Measurements from ENCODE around the gene CALM3. TPM values are rescaled to one million over a fixed set of nuclear protein-coding genes. Genes with fewer than 3 reads are reported as not detected.
"Not testable (repeated sequence)": the region's sequence is repeated elsewhere in the genome, so short reads cannot be mapped to it uniquely, and the experiment has no call there.

The CALM3 gene
- total RNA-seq, 1 experiment from 2014 or later = 103 TPM

DNA sequence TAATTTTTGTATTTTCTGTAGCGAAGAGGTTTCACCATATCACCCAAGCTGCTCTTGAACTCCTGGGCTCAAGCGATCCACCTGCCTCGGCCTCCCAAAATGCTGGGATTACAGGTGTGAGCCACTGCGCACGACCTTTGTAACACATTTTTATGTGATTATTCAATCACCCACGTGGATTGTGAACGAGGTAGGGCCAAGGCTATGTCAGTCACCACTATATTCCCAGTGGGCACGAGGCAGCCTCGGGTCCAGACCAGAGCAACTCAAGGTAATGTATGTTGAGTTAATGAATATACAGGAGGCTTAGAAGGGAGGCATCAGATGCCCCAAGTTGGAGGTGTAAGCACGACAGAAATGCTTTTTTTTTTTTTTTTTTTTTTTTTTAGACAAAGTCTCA is 14.8 kb downstream of the CALM3 start:
- DNase-seq (ENCODE audit: low spot score) = no peak

DNA sequence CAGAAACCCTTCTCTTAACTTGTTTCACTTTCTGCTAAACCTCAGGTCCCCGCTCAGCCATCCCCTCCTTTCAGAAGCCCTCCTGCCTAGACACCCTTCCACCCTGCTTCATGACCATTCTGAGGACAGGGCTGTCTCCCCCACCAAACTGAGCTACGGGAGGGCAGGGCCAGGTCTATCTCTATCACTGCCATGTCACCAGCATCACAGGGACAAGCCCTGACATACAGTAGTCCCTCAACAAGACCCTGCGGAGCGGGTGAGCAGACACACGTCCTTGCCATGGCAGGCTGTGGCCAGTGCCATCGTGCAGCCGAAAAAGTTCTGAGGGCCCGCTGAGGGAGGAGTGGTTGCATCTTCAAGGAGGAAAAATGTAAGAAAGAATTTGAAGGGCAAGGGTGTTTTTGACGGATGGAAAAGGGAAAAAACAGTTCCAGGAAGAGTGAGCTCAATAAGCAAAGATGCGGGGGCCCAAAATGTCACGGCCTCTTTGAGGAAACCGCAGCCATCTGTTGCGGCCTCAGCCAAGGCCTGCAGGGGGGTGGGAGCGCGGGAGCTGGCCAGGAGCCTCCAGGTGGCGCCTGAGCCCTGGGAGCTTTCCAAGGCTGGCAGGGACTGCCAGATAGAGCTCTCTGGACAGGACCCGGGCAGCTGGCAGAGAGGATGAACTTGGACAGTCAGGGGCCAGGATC is 15.6 kb downstream of the CALM3 start:
- DNase-seq (ENCODE audit: low spot score) = peak; percentile 49

DNA sequence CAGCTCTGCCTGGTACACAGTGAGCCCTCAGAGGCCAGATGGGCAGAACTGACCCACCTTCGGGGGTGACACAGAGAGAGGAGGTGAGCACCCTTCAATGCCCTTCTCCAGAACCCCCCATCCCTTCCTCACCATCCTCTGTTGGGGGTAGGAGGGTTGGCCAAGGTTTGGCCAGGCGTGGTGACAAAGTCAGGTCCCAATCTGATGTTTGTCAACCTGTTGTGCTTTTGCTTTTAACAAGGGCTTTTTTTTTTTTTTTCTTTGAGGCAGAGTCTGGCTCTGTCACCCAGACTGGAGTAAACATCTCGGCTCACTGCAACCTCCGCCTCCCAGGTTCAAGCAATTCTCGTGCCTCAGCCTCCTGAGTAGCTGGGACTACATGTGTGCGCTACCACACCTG is 16.5 kb downstream of the CALM3 start:
- DNase-seq (ENCODE audit: low spot score) = no peak

DNA sequence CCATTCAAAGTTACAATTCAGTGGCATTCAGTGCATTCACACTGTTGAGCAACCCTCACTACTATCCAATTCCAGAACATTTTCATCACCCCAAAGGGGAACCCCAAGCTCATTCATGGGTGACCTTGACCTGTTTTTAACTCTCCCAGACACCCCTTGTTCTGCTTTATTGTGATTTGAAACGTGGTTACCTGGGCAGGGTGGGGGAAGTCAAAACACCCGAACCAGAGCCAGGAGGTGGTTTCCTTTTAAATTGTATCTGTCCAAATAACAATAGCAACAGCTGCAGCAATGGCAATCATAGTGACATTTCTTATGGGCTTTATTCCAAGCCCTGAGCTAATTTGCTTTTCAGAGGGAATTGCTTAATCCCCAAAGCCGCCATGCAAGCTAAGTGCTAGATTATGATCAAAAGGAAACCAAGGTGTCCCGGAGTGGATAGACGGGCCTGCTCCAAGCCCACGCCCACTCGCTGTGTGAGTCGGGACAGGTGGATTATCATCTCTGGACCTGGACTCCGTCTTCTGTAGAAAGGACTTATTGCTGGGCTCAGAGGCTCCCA is 17.6 kb downstream of the CALM3 start:
- DNase-seq (ENCODE audit: low spot score) = no peak

DNA sequence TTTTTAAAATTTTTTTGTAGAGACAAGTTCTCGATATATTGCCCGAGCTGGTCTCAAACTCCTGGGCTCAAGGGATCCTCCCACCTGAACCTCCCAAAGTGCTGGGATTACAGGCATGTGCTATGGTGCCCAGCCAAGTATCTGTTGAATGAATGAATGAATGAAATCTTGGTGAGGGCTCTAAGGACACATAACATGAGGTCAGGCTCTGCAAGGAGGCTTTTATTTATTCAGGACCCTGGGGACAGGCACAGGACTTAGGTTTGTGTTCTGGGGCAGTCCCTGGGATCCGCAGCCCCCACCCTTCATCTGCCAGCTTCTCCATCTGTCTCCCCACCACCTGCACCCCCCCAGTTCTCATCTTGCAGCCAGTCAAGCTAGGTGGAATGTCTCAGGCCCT is 19.1 kb downstream of the CALM3 start:
- no peak for DNase-seq (ENCODE audit: low spot score)

DNA sequence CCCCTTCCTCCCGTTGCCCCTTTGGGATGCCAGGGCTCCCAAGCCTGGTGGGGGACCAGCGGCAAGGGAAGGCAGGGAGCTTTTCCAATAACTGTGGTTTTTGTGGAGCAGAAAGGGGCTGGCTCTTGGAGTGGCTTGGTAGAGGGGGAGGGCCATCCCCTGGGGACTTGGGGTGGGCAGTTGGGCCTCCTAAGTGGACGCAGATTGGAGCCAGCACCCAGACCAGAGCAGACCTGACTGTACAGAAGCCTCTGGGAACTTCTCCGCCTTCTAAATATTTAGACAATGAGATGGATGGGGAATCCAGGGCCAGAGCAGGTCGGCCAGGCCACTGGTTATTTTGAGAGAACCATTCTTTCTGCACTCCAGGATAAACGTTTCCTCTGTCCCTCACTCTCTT is 19.6 kb downstream of the CALM3 start:
- DNase-seq (ENCODE audit: low spot score) = no peak

DNA sequence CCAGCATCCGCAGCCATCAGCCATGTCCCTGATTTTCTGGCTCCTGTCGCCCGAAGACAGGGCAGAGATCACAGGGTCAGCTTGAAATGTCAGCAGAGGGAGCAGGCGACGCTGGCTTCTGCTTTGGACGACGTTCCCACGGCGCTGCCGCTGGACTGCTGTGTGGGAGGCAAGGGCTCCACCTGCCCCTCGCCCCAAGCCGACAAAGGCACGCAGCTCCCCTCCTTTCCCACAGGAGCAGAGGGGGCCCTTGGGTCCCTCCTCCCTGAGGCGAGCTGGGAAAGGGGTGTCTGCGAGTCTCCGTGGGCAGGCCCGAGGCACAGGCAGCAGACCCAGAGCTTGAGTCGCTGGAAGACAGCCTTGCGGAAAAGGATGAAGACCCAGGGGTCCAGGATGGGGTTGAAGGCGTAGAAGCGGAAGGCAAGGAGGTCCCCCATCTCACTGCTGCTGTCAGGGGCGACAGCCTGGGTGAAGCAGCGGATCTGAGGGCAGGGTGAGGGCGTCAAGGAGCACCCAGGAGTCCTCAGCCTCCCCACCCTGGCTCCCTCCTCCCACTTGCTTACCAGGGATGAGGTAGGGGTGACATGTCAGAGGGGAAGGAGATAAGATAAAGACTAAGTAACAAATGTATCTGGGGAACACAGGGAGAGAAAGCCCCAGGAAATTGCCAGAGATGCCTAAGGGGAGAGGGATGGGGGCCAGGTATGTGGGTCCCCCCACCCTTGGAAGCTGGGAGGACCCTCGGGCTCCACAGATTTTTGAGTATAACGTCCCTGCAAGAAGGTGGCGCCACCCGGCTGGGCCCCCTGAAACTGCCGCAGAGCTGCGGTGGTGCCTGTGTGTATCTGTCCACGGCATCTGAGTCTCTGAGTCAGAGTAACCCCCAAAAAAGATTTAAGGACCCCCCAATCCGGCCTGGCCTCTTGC is 20.3 kb downstream of the CALM3 start:
- no peak for DNase-seq (ENCODE audit: low spot score)

DNA sequence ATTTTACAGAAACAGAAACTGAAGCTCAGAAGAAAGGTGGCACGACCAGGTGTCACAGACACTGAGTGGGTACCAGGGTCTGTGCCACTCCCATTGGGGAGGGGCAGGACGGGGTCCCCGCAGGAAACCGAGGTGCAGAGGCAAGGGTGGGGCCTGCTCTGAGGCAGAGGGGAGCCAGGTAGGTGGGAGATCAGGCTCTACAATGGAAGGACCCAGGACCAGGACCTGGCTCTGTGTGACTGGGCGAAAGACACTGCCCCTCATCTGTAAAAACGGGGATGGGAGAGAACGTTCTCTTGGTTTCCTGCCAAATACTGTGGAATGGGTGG is 21.0 kb downstream of the CALM3 start:
- DNase-seq (ENCODE audit: low spot score) = no peak

DNA sequence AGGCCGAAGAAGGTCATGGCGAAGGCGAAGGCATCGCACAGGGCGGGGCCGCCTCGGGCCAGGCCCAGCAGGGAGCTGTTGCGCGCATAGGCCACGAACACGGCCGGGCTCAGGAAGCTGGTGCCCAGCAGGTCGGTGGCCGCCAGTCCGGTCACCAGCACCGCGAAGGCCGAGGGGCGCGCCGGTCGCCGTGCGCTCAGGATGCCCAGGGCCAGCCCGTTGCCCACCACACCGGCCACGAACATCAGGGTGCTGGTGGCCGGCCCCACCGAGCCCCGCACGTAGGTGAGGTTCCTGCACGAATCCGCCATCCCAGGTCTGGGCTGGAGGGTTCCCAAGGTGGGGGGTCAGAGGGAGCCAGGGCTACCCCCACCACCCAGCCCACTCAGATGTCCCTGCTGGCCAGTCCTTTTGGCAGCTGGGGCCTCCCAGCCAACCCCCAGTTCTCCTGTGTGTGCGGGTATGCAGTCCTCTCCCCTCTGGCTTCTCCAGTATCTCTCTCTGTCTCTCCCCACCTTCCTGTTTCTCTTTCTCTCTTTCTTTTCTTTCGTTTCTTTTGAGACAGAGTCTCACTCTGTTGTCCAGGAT is 22.9 kb downstream of the CALM3 start:
- no peak for DNase-seq (ENCODE audit: low spot score)

DNA sequence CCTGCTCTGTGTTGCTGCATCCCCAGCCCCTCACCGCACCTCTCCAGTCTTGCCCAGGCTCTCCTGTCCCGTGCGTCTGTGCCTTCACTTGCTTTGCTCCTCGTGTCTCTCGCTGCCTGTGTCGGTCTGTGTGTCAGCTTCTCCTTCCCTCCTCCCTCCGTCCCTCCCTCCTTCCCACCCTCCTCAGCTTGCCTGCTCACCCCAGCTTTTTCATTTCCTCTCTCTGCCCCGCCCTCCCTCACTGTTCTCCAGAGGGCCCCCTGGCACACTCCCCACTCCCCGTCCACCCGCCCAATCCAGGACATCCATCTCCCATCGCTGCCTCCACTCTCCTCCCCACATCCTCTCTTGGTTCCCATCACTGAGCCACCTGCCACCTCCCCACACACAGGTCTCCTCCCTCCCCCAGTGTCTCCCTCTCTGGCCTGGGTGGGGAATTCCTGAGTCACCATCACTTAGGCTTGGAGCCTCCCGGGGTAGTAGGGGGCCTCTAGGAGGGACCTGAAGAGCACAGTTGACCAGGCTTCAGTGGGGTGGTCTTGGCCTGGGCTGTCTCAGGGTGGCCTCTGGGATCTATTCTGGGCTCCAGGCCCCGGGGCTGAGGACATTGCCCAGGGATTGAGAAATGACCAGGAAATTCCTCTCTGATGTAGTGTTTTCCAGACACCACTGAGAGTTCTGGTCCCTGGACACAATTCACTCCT is 24.0 kb downstream of the CALM3 start, which contains the start of gene PTGIR:
TSS of gene PTGIR (minus strand) at position 132 of the 704 bp plus-strand sequence. CDS start 864 bp downstream, outside the sequence.
- DNase-seq (ENCODE audit: low spot score) = peak; percentile 63

DNA sequence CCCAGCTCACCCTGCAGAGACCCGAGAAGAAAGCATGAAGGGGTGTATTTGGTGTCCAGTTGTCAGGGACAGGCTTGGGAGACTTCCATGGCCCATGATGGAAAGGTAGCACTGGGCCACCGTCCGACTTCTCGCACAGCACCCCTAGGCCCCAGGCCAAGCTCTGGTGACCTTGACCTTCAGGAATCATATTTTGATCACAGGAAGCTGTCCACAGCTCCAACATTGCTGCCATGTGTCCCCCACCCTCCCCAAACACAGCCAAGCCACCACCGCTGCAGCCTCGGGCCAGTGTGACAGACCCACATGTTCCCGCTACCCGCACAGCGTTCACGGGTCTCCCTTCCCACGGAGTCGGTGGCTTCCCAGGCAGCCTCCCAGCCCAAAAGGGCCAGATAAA is 24.6 kb downstream of the CALM3 start:
- DNase-seq (ENCODE audit: low spot score) = no peak

DNA sequence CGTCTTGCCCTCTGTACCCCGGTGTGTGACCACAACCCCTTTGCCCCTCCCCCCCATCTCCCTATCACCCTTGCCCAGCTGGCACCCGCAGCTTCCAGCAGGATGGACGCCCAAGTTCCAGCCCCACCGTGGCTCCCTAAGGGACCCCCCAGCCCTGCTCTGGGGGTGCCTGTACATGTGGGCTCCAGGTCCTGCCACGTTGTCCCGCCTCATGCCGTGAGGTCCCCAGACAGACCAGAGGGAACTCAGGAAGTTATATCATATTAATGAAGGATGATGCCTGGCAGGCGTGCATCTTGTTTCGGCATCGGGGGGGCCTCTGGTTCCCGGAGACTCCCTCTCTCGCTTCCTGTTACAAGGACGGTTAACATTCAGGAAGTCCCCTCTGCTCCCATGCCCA is 25.3 kb downstream of the CALM3 start:
- DNase-seq (ENCODE audit: low spot score) = no peak

DNA sequence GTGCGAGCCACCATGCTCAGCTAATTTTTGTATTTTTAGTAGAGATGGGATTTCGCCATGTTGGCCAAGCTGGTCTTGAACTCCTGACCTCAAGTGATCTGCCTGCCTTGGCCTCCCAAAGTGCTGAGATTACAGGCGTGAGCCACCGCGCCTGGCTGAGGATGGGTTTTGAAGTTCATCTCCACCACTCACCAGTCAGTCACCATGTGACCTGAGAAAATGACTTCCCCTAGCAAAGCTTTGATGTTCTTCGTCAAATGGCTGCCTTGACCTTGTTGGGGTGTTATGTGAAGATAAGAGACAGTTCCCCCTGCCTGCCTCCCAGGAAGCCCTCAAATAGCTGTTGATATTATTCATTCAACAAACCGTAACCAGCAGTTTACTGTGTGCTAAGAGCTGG is 27.8 kb downstream of the CALM3 start:
- DNase-seq (ENCODE audit: low spot score) = not testable (repeated sequence)

DNA sequence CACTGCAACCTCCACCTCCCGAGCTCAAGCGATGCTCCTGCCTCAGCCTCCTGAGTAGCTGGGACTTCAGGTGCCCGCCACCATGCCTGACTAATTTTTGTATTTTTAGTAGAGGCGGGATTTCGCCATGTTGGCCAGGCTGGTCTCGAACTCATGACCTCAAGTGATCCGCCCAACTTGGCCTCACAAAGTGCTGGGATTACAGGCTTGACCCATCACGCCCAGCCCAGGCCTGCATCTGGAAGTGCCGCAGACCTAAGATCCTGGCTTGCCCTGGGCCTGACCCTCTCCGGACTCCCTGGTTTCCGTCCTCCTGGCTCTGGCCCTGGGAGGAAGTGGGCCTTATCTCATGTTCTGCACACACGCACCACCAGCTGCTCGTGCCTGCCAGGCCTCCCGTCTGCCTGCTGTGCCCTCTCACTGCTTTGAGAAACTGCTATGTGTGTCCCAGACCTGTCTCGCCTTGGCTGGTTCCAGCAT is 28.5 kb downstream of the CALM3 start:
- DNase-seq (ENCODE audit: low spot score) = no peak

DNA sequence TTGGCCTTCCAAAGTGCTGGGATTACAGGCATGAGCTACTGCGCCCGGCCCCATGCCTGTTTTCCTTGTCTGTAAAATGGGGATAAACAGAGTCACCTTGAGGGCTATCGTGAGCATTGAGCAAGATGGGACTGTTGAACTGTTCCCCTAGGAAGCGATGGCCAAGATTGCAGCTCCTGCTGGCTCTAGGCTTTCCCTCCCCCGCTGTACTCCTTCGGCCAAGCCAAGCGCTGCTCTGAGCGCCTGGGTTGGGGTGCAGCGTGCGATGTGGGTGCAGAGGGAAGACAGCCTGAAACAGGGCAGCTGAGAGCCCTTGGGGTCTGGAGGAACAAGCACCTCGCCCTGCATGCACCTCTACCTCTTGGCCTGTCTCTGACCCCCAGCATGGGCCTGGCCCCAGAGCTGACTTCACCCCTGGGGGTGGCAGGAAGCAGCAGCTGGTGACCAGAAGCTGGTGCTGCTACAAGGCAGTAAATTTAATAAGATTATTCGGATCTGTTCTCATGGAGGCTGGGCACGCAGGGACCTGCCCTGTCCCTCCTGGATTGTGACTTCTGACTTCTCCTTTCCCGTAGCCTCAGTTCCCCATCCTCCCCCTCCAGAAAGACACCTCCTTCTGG is 29.6 kb downstream of the CALM3 start:
- DNase-seq (ENCODE audit: low spot score) = no peak

DNA sequence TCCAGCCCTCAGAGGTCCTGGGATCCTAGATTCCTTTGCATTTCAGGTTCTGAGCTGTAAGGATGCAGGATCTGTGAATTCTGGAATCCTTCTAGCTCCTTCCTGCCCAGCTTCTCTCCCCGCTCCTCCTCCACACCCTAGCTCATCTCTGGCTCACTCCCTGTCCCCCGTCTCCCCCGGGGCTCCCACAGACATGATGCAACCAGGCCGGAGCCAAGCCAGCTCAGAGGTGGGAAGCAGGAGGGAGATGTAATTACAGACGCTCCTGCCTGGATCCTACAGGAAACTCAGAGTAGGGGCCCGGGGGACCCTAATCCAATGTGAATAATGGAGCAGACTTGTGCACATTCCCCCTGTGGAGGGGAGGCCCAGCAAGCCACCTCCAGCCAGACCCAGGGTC is 30.4 kb downstream of the CALM3 start:
- no peak for DNase-seq (ENCODE audit: low spot score)

DNA sequence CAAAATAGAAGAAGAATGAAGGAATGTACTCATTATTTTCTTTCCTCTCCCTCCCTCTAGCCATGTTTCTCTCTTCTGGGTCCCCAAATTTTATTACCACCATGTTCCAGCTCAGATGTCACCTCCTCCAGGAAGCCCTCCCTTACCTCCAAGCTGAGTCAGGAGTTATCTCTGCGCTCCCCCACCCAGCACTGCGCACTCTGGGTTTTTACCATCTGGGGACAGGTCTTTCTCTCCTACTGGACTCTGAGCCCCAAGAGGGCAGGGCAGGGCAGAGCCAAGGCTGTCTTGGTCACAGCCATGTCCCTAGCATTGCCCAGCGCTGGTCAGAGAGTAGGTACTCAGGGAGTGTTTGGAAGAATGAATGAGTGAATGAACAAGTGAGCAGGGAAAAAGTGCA is 32.0 kb downstream of the CALM3 start:
- no peak for DNase-seq (ENCODE audit: low spot score)

DNA sequence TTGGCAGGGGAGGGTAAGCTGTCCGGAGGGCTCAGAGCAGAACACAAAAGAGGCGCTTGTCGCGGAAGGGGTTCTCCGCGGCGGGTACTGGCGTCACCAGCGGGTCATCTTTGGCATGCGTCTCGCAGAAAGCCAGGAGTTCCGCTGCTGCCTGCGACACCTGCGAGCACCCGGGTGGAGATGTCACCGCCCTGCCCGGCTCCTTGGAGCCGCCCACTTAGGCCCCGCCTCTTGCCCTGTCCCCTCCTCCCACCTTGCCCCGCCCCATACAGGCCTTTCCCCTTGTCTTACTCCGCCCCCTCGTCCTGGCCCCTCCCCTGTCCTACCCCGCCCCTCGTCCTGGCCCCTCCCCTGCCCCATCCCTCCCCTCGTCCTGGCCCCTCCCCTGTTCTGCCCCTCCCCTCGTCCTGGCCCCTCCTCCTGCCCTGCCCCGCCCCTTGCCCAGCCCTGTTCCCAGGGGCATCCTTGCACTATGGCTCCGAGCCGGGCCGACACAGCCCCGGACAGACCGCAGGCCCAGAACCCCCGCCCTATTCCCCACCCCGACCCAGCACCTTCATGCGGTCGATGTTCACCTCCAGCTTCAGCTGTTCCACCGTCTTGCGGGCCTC is 33.0 kb downstream of the CALM3 start:
- peak; percentile 65 for DNase-seq (ENCODE audit: low spot score)

DNA sequence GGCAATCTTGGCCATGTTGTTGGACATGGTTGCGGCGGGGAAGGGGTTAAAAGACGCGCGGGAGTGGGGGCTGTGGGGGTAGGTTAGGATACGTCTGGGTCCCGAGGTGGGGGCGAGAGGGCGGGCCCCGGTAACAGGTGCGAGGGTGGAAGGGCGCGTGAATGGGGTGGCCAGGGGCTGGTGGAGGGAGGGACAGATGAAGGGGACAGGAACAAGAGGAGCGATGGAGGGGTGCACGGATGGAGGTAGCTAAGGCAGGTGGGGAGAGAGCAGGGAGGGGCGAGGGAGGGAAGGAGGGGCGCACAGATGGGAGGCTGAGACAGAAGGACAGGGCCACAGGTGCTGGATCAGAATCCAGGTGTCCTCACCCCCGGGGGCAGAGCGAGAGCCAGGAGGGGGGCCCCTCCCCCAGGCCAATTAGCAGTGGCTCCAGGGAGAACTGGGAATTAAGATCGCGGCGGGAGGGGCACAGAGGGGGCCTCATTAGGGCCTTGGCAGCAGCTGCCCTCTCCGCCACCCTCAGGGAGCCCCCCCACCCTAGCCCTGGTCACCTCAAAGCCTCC is 33.6 kb downstream of the CALM3 start:
- DNase-seq (ENCODE audit: low spot score) = no peak

All from A172 (cell line).